OCI-LY3 (cell line): ENCODE data around the gene RILPL2.
A peak's percentile ranks its signal among the peaks of the same experiment; 100 is the strongest.
"Not testable (repeated sequence)": the region's sequence is repeated elsewhere in the genome, so short reads cannot be mapped to it uniquely, and the experiment has no call there.

Experiments
- H2AFZ ChIP-seq: fragments of 200-600, 300-600 bp; shearing (Covaris generic); 2 replicates; pipeline ENCODE4 v1.6.0; 2014; ENCODE audit warnings: antibody characterized with exemption, low read depth, low read length
- H3K27ac ChIP-seq: fragments of 200-600, 300-600 bp; sonication (generic); 2 replicates; pipeline ENCODE4 v1.5.1; 2014; ENCODE audit warnings: mild to moderate bottlenecking, low read length, moderate library complexity, mixed read lengths
- H3K27me3 ChIP-seq: fragments of 200-600, 300-600 bp; sonication (generic); 2 replicates; pipeline ENCODE4 v1.6.1; 2014; ENCODE audit warnings: low read depth, low read length, mixed read lengths
- H3K36me3 ChIP-seq: fragments of 200-600, 300-600 bp; sonication (generic); replicated peaks from 2 replicates; pipeline ENCODE3; 2014; ENCODE audit warnings: low read depth, low read length, mixed read lengths
- H3K4me1 ChIP-seq: fragments of 300-600, 200-600 bp; sonication (generic); 2 replicates; pipeline ENCODE4 v1.6.1; 2014; ENCODE audit warnings: low read length, mixed read lengths
- H3K4me2 ChIP-seq: fragments of 200-600, 300-600 bp; sonication (generic); 2 replicates; pipeline ENCODE4 v1.6.1; 2014; ENCODE audit warnings: low read length, mixed read lengths
- H3K4me3 ChIP-seq: fragments of 300-600, 200-600 bp; sonication (generic); 2 replicates; pipeline ENCODE4 v1.5.1; 2014; ENCODE audit warnings: antibody characterized with exemption, mild to moderate bottlenecking, low read length, moderate library complexity
- H3K79me2 ChIP-seq: fragments of 300-600, 200-600 bp; shearing (Covaris generic); 2 replicates; pipeline ENCODE4 v1.6.1; 2014; ENCODE audit warnings: mild to moderate bottlenecking, low read length, mixed read lengths
- H3K9ac ChIP-seq: fragments of 300-600, 200-600 bp; shearing (Covaris generic); 2 replicates; pipeline ENCODE4 v1.6.0; 2014; ENCODE audit warnings: mild to moderate bottlenecking, low read length, moderate library complexity
- H3K9me3 ChIP-seq: fragments of 200-600, 300-600 bp; shearing (Covaris generic); 2 replicates; pipeline ENCODE4 v1.6.1; 2014; ENCODE audit warnings: low read length, mixed read lengths; ENCODE audit not compliant: insufficient read depth
- H4K20me1 ChIP-seq: fragments of 200-600, 300-600 bp; sonication (generic); 2 replicates; pipeline ENCODE4 v1.6.1; 2016; ENCODE audit warnings: low read length, mixed read lengths; ENCODE audit not compliant: insufficient read depth
- EZH2phosphoT487 ChIP-seq: fragments of 200-600 bp; shearing (Covaris generic); IDR thresholded peaks from 2 replicates; pipeline ENCODE4 v1.6.1; 2018; ENCODE audit warnings: antibody characterized with exemption, mixed run types, low read depth
- TF ChIP-seq, protein P1 (sequence below): fragments of 200-600, 300-600 bp; sonication (generic); IDR thresholded peaks from 2 replicates; pipeline ENCODE4 v1.5.1; 2014; ENCODE audit warnings: antibody characterized with exemption, low read length, low read depth

The RILPL2 gene

DNA sequence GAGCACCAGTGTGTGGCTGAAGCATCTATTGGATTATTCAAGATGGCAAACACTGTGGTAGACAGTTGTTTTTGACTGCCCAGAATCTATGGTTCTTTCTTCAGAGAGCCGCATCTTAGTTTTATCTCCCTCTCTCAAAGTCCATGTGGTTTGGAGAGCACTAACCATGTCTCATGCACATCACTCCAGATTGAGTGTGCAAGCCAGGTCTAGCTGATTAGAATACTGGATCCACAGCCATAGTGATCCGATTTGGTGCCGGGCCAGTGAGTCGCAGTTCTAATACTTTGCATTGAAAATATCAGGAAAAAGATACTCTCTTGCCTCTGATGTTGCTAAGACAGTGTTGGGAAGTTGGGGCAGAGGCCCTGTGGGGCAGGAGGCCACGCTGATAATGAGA lies 67.3 kb downstream of the RILPL2 start:
- Histone ChIP-seq H3K27ac (peak overlapping the region; percentile 73), H2AFZ (peak overlapping the region; percentile 15), H3K79me2 (peaks cover 4% of the 10 kb centered on the region), H3K4me1 (peaks cover 25% of the 10 kb centered on the region), H3K9ac (peak overlapping the region; percentile 33; the same call in 1 of the 2 replicates), H3K27me3 (no peaks in the 10 kb centered on the region), H3K4me3 (peak overlapping the region; percentile 8; the same call in 1 of the 2 replicates), H4K20me1 (no peaks in the 10 kb centered on the region), H3K9me3 (no peaks in the 10 kb centered on the region), H3K4me2 (peak overlapping the region; percentile 54), H3K36me3 (no peaks in the 10 kb centered on the region)
- TF ChIP-seq, protein P1, sequence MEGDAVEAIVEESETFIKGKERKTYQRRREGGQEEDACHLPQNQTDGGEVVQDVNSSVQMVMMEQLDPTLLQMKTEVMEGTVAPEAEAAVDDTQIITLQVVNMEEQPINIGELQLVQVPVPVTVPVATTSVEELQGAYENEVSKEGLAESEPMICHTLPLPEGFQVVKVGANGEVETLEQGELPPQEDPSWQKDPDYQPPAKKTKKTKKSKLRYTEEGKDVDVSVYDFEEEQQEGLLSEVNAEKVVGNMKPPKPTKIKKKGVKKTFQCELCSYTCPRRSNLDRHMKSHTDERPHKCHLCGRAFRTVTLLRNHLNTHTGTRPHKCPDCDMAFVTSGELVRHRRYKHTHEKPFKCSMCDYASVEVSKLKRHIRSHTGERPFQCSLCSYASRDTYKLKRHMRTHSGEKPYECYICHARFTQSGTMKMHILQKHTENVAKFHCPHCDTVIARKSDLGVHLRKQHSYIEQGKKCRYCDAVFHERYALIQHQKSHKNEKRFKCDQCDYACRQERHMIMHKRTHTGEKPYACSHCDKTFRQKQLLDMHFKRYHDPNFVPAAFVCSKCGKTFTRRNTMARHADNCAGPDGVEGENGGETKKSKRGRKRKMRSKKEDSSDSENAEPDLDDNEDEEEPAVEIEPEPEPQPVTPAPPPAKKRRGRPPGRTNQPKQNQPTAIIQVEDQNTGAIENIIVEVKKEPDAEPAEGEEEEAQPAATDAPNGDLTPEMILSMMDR: no peak
- no peak for TF ChIP-seq EZH2phosphoT487

GRCh38 chr12:123368431-123368830 lies 68.1 kb downstream of the RILPL2 start:
- not testable (repeated sequence) for H3K27me3 ChIP-seq, H3K27ac ChIP-seq, H2AFZ ChIP-seq, H3K9ac ChIP-seq, H3K9me3 ChIP-seq, H3K36me3 ChIP-seq, H3K4me3 ChIP-seq, H4K20me1 ChIP-seq, H3K4me2 ChIP-seq
- Histone ChIP-seq H3K4me1 (peaks cover 25% of the 10 kb centered on the region), H3K79me2 (peaks cover 12% of the 10 kb centered on the region)

DNA sequence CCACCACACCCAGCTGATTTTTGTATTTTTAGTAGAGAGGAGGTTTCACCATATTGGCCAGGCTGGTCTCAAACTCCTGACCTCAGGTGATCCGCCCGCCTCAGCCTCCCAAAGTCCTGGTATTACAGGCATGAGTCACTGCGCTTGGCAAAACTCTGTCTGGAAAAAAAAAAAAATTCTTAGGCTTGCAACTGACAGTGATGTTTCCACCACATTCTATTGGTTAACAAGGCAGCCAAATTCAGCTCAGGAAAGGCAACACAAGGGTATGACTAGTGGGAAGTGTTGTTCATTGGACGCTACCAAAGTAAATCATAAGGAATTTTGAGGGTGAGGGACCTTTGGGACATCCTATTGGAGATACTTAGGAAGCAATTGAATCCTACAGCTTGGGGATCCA lies 69.0 kb downstream of the RILPL2 start:
- Histone ChIP-seq H3K27me3 (no peaks in the 10 kb centered on the region), H4K20me1 (peaks cover 13% of the 10 kb centered on the region), H3K4me2 (no peak overlapping the region), H3K9ac (no peak overlapping the region), H3K9me3 (no peaks in the 10 kb centered on the region), H3K4me1 (peaks cover 31% of the 10 kb centered on the region), H3K27ac (no peak overlapping the region), H3K79me2 (peaks cover 21% of the 10 kb centered on the region), H3K36me3 (no peaks in the 10 kb centered on the region), H2AFZ (no peak overlapping the region), H3K4me3 (no peak overlapping the region)
- TF ChIP-seq, protein P1: no peak
- TF ChIP-seq EZH2phosphoT487: no peak
